Loucy (cell line): ENCODE data around the gene CEP164.

Experiments
- CTCF ChIP-seq: fragments of 200-600 bp; sonication (generic); conservative IDR thresholded peaks from 2 replicates; pipeline ENCODE4 v1.5.1; 2014; ENCODE audit warnings: mild to moderate bottlenecking, antibody characterized with exemption, low read length
- EZH2phosphoT487 ChIP-seq: fragments of 200-600 bp; IDR thresholded peaks from 2 replicates; pipeline ENCODE4 v1.6.1; 2018; ENCODE audit warnings: antibody characterized with exemption, mild to moderate bottlenecking, moderate library complexity, borderline replicate concordance

GRCh38 chr11:117290809-117291396 lies 36.8 kb upstream of the CEP164 start, which contains the start of gene BACE1-AS:
- TF ChIP-seq CTCF: no peak
- TF ChIP-seq EZH2phosphoT487: no peak
